IMR-90 (cell line): ENCODE results near the gene OGT. TPM values are rescaled to one million over a fixed set of nuclear protein-coding genes. Genes with fewer than 3 reads are reported as not detected.

Source experiments
- ATAC-seq: fragments of 200-7000 bp; cut with Tn5 transposase; 2 replicates; pipeline ENCODE4 v1.9.1; 2020; ENCODE audit warnings: low read depth, mild to moderate bottlenecking, moderate library complexity
- BruUV-seq: library from RNA; stranded (reverse); fragments of 400-500 nt; replicated peaks from 2 replicates; lab custom pipeline; 2021; lab: Mats Ljungman, UMichigan
- CTCF ChIA-PET: fragments of 300-600 bp; formaldehyde crosslinking; extraction: SDS; loops from one replicate; lab custom pipeline; 2021; ENCODE audit warnings: antibody characterized with exemption; lab: Yijun Ruan, JAX
- POLR2A ChIA-PET: fragments of 300-600 bp; sonication (Branson Sonifier 250); formaldehyde crosslinking; loops from one replicate; lab custom pipeline; 2022; ENCODE audit warnings: antibody characterized with exemption; ENCODE audit not compliant: unreplicated experiment; lab: Charles Lee
- DNase-seq: peaks from one replicate; pipeline ENCODE4 v3.0.0; 2013
- H2AFZ ChIP-seq: replicated peaks from 2 replicates; pipeline ENCODE3; 2013; ENCODE audit warnings: low read length, mild to moderate bottlenecking; ENCODE audit not compliant: poor library complexity
- H2AK5ac ChIP-seq: 2 replicates; pipeline ENCODE4 v1.6.1; 2013; ENCODE audit warnings: low read depth, low read length, inconsistent platforms
- H2AK9ac ChIP-seq: replicated peaks from 2 replicates; pipeline ENCODE3; 2013; ENCODE audit warnings: mild to moderate bottlenecking, low read depth, low read length, moderate library complexity; ENCODE audit not compliant: poor library complexity
- H2BK120ac ChIP-seq: 2 replicates; pipeline ENCODE4 v1.6.1; 2013; ENCODE audit warnings: low read depth, low read length, inconsistent platforms
- H2BK15ac ChIP-seq: 3 replicates; pipeline ENCODE4 v1.6.1; 2013; ENCODE audit warnings: low read depth, low read length, inconsistent platforms
- H2BK20ac ChIP-seq: 2 replicates; pipeline ENCODE4 v1.6.1; 2013; ENCODE audit warnings: low read depth, mild to moderate bottlenecking, inconsistent platforms, low read length, moderate library complexity
- H2BK5ac ChIP-seq: 2 replicates; pipeline ENCODE4 v1.6.1; 2013; ENCODE audit warnings: mild to moderate bottlenecking, low read depth, low read length, inconsistent platforms; ENCODE audit not compliant: poor library complexity, severe bottlenecking
- H3K14ac ChIP-seq: replicated peaks from 2 replicates; pipeline ENCODE4 v1.6.1; 2013; ENCODE audit warnings: low read depth, low read length, inconsistent platforms
- H3K18ac ChIP-seq: 2 replicates; pipeline ENCODE4 v1.6.1; 2013; ENCODE audit warnings: low read depth, low read length, control low read depth
- H3K23ac ChIP-seq: 2 replicates; pipeline ENCODE4 v1.6.1; 2013; ENCODE audit warnings: low read depth, low read length, inconsistent platforms
- H3K27ac ChIP-seq: 2 replicates; pipeline ENCODE4 v1.5.1; 2013; ENCODE audit warnings: mild to moderate bottlenecking, control low read depth, low read length; ENCODE audit not compliant: insufficient read depth
- H3K27me3 ChIP-seq: 2 replicates; pipeline ENCODE4 v1.6.1; 2013; ENCODE audit warnings: low read length; ENCODE audit not compliant: control insufficient read depth, insufficient read depth
- H3K36me3 ChIP-seq: 2 replicates; pipeline ENCODE4 v1.6.1; 2013; ENCODE audit warnings: low read length, mixed read lengths; ENCODE audit not compliant: control insufficient read depth, insufficient read depth
- H3K4ac ChIP-seq: 2 replicates; pipeline ENCODE4 v1.6.1; 2013; ENCODE audit warnings: low read depth, low read length, inconsistent platforms
- H3K4me1 ChIP-seq: 2 replicates; pipeline ENCODE4 v1.6.1; 2013; ENCODE audit warnings: low read length, mixed read lengths; ENCODE audit not compliant: control insufficient read depth, insufficient read depth
- H3K4me2 ChIP-seq: 2 replicates; pipeline ENCODE4 v1.6.1; 2013; ENCODE audit warnings: low read depth, mild to moderate bottlenecking, control low read depth, low read length, moderate library complexity
- H3K4me3 ChIP-seq: 2 replicates; pipeline ENCODE4 v1.5.1; 2013; ENCODE audit warnings: low read depth, mild to moderate bottlenecking, control low read depth, low read length, moderate library complexity; ENCODE audit not compliant: insufficient read depth
- H3K56ac ChIP-seq: 2 replicates; pipeline ENCODE4 v1.6.1; 2013; ENCODE audit warnings: low read length, inconsistent platforms; ENCODE audit not compliant: insufficient read depth; ENCODE audit errors: extremely low read depth
- H3K79me1 ChIP-seq, 2 experiments: 2 replicates each; pipeline ENCODE4 v1.6.1; 2013; ENCODE audit warnings: low read length in 2 of 2, inconsistent platforms in 1 of 2, low read depth in 1 of 2
- H3K9ac ChIP-seq: 2 replicates; pipeline ENCODE4 v1.6.1; 2013; ENCODE audit warnings: low read depth, low read length, control low read depth
- H3K9me1 ChIP-seq: 2 replicates; pipeline ENCODE4 v1.6.1; 2013; ENCODE audit warnings: low read length, inconsistent platforms; ENCODE audit not compliant: insufficient read depth
- H3K9me3 ChIP-seq: 2 replicates; pipeline ENCODE4 v1.6.1; 2013; ENCODE audit warnings: low read length; ENCODE audit not compliant: control insufficient read depth, insufficient read depth
- H4K20me1 ChIP-seq: 2 replicates; pipeline ENCODE4 v1.6.1; 2013; ENCODE audit warnings: low read length, inconsistent platforms; ENCODE audit not compliant: insufficient read depth
- H4K5ac ChIP-seq: 2 replicates; pipeline ENCODE4 v1.6.1; 2013; ENCODE audit warnings: mild to moderate bottlenecking, low read depth, low read length, control low read depth
- H4K8ac ChIP-seq, 2 experiments: 2 replicates each; pipeline ENCODE4 v1.6.1; 2013; ENCODE audit warnings: low read depth in 2 of 2, low read length in 2 of 2, control low read depth in 1 of 2, inconsistent platforms in 1 of 2
- H4K91ac ChIP-seq: 2 replicates; pipeline ENCODE4 v1.6.1; 2013; ENCODE audit warnings: low read depth, low read length, inconsistent platforms; ENCODE audit not compliant: insufficient read depth
- BHLHE40 ChIP-seq: fragments of 150-350 bp; IDR thresholded peaks from 2 replicates; pipeline ENCODE4 v1.6.1; 2016; ENCODE audit warnings: mild to moderate bottlenecking, low read depth, low read length
- CEBPB ChIP-seq: IDR thresholded peaks from 2 replicates; pipeline ENCODE4 v1.6.1; 2012; ENCODE audit warnings: low read depth, low read length, improper control_type of control experiment
- CHD1 ChIP-seq: IDR thresholded peaks from 2 replicates; pipeline ENCODE4 v1.6.1; 2012; ENCODE audit warnings: low read depth, low read length, improper control_type of control experiment
- CTCF ChIP-seq: conservative IDR thresholded peaks from 2 replicates; pipeline ENCODE4 v1.5.1; 2012; ENCODE audit warnings: mild to moderate bottlenecking, low read depth, low read length, improper control_type of control experiment
- MAFK ChIP-seq: IDR thresholded peaks from 2 replicates; pipeline ENCODE4 v1.6.1; 2012; ENCODE audit warnings: low read depth, low read length, improper control_type of control experiment
- MAZ ChIP-seq: IDR thresholded peaks from 2 replicates; pipeline ENCODE4 v1.6.1; 2012; ENCODE audit warnings: low read depth, mild to moderate bottlenecking, low read length, improper control_type of control experiment, moderate library complexity, borderline replicate concordance
- NFE2L2 ChIP-seq: fragments of 150-350 bp; IDR thresholded peaks from 2 replicates; pipeline ENCODE4 v1.6.1; 2016; ENCODE audit warnings: low read depth, mild to moderate bottlenecking, low read length
- POLR2A ChIP-seq: IDR thresholded peaks from 2 replicates; pipeline ENCODE4 v1.6.1; 2012; ENCODE audit warnings: mild to moderate bottlenecking, low read depth, low read length
- RAD21 ChIP-seq: IDR thresholded peaks from 2 replicates; pipeline ENCODE4 v1.6.1; 2012; ENCODE audit warnings: low read length, improper control_type of control experiment
- RCOR1 ChIP-seq: IDR thresholded peaks from 2 replicates; pipeline ENCODE4 v1.6.1; 2012; ENCODE audit warnings: mild to moderate bottlenecking, low read length, improper control_type of control experiment; ENCODE audit not compliant: insufficient replicate concordance
- WGBS, 2 experiments: methylation state at CpG; one replicate each; pipeline versions ENCODE4 v1.1.5 to v1.1.7; 2013; ENCODE audit warnings: missing lambda C conversion rate in 2 of 2; ENCODE audit not compliant: insufficient read length in 1 of 2; ENCODE audit errors: extremely low coverage in 2 of 2; 5-methylcytosine and 5-hydroxymethylcytosine counted together
- dilution Hi-C: fragments of 300-500 bp; cut with HindIII; formaldehyde crosslinking; loops from one replicate; pipeline ENCODE4 v1.14.3; 2018; ENCODE audit warnings: low sequenced_read_pairs; ENCODE audit not compliant: unreplicated experiment
- in situ Hi-C: fragments of 300-500 bp; cut with MboI; formaldehyde crosslinking; loops from 3 replicates; pipeline ENCODE4 v1.14.3; 2019; ENCODE audit warnings: low sequenced_read_pairs, inconsistent platforms, mixed read lengths
- intact Hi-C: fragments of 100-400 bp; cut with micrococcal nuclease; formaldehyde crosslinking; loops from 2 replicates; pipeline ENCODE4 v1.10.0; 2022
- polyA plus RNA-seq, 3 experiments: library from polyadenylated mRNA; depleted of rRNA; stranded (reverse); fragments of >200 nt; gene quantifications; 2 replicates each; pipeline ENCODE4 v1.2.3, GENCODE V29; 2012; ENCODE audit warnings: low replicate concordance in 1 of 3
- total RNA-seq: library from RNA; depleted of rRNA; stranded (reverse); fragments of >200 nt; gene quantifications from 2 replicates; pipeline ENCODE4 v1.2.3, GENCODE V29; 2012

The OGT gene
- total and polyA plus RNA-seq, 2 of the 4 experiments (the other 2 are of a cell fraction), result 80.7 to 113 TPM

- H3K23ac ChIP-seq, result no peak overlapping the region
- H2AK9ac ChIP-seq, result no peak overlapping the region
- intact Hi-C loops (no loop called here), in situ Hi-C loops (no loop called here), dilution Hi-C loops (no loop called here)
- no peaks in the 10 kb centered on the region for H3K27me3 ChIP-seq
- H2AK5ac ChIP-seq, result no peak overlapping the region
- WGBS, 2 experiments, result no CpG with 5 or more reads among the region's 1 CpG
- no peak overlapping the region for H2BK15ac ChIP-seq
- no peaks in the 10 kb centered on the region; the same call in 1 of the 2 replicates for H3K9me3 ChIP-seq
- BruUV-seq, result no TSS peak
- H3K18ac ChIP-seq, result no peak overlapping the region
- peaks cover 38% of the 10 kb centered on the region for H4K20me1 ChIP-seq
- H2BK5ac ChIP-seq, result no peak overlapping the region
- no peaks in the 10 kb centered on the region; the same call in 1 of the 2 replicates for H3K4me1 ChIP-seq
- ATAC-seq (no peak), DNase-seq (no peak)
- peaks cover 25 to 31% of the 10 kb centered on the region in 2 experiments; a peak in 3 of 4 replicates for H3K79me1 ChIP-seq
- no peak overlapping the region for H3K4me2 ChIP-seq
- no peak overlapping the region for H2BK120ac ChIP-seq
- no peak overlapping the region for H3K14ac ChIP-seq
- H3K9me1 ChIP-seq, result no peaks in the 10 kb centered on the region; the same call in none of the 2 replicates
- H3K9ac ChIP-seq, result no peak overlapping the region
- no peak overlapping the region for H4K5ac ChIP-seq
- no peak for TF ChIP-seq RCOR1
- TF ChIP-seq MAFK, result no peak
- no peak for TF ChIP-seq RAD21
- no peak for TF ChIP-seq BHLHE40
- TF ChIP-seq NFE2L2, result no peak
- no peak for TF ChIP-seq CTCF
- TF ChIP-seq MAZ, result no peak
- no peak for TF ChIP-seq CEBPB
- TF ChIP-seq POLR2A, result no peak
- TF ChIP-seq CHD1, result no peak
- no peak overlapping the region for H4K91ac ChIP-seq
- H2BK20ac ChIP-seq, result no peak overlapping the region
- no peak overlapping the region for H3K4ac ChIP-seq
- no peak overlapping the region for H3K4me3 ChIP-seq
- H4K8ac ChIP-seq, result no peak overlapping the region
- no peak overlapping the region for H3K56ac ChIP-seq
- ChIA-PET POLR2A (interaction anchor here (0.7 kb wide), 1 partner anchor 40 kb away, joined by 3 read pairs; no protein-coding TSS in a partner anchor), CTCF (interaction anchor here (1.4 to 1.7 kb wide), 2 partner anchors 15 to 32 kb away, joined by 3 to 4 read pairs; no protein-coding TSS in a partner anchor)
- no peak overlapping the region for H3K27ac ChIP-seq
- H3K36me3 ChIP-seq, result peaks cover 21% of the 10 kb centered on the region
- no peak overlapping the region for H2AFZ ChIP-seq
Measured at GRCh38 chrX:71549986-71550385, 17.1 kb downstream of the OGT start.
